Stimulated activated CD8-positive, alpha-beta memory T cell treated with anti-CD3 and anti-CD28 coated beads, Interleukin-4, amount 100 ng/mL, for 24 hours (primary cell): Measurements from ENCODE around the gene ITFG1.
"Not testable (repeated sequence)": the region's sequence is repeated elsewhere in the genome, so short reads cannot be mapped to it uniquely, and the experiment has no call there.

ENCODE experiments used
- DNase-seq: peaks from one replicate; pipeline ENCODE4 v3.0.0-alpha.2; 2020; ENCODE audit warnings: low read depth

The ITFG1 gene

GRCh38 chr16:47473004-47473403, 12.1 kb upstream of the ITFG1 start:
- not testable (repeated sequence) for DNase-seq

GRCh38 chr16:47470810-47471209, 9.9 kb upstream of the ITFG1 start:
- no peak for DNase-seq

GRCh38 chr16:47470211-47470610, 9.3 kb upstream of the ITFG1 start:
- DNase-seq = no peak

GRCh38 chr16:47469227-47469626, 8.4 kb upstream of the ITFG1 start:
- DNase-seq = no peak

GRCh38 chr16:47468070-47468689, 7.3 kb upstream of the ITFG1 start:
- DNase-seq = not testable (repeated sequence)

GRCh38 chr16:47467501-47467900, 6.6 kb upstream of the ITFG1 start:
- DNase-seq = no peak

- DNase-seq = no peak
These were observed 5.2 kb upstream of the ITFG1 start for GRCh38 chr16:47465919-47466630.

- no peak for DNase-seq
These were observed 3.1 kb upstream of the ITFG1 start for GRCh38 chr16:47463771-47464624.

GRCh38 chr16:47461598-47462266, 869 bp upstream of the ITFG1 start:
- DNase-seq = no peak

GRCh38 chr16:47460359-47460710, 528 bp downstream of the ITFG1 start:
- no peak for DNase-seq

- DNase-seq = no peak
These were observed 1.3 kb downstream of the ITFG1 start for GRCh38 chr16:47459603-47460002.

- DNase-seq = no peak
These were observed 2.5 kb downstream of the ITFG1 start for GRCh38 chr16:47458331-47458730.

GRCh38 chr16:47449788-47450187, 11.1 kb downstream of the ITFG1 start:
- no peak for DNase-seq

- no peak for DNase-seq
These were observed 11.9 kb downstream of the ITFG1 start for GRCh38 chr16:47448830-47449575.

- DNase-seq = no peak
These were observed 14.4 kb downstream of the ITFG1 start for GRCh38 chr16:47446431-47446830.

- not testable (repeated sequence) for DNase-seq
These were observed 18.0 kb downstream of the ITFG1 start for GRCh38 chr16:47442884-47443283.

- DNase-seq = not testable (repeated sequence)
These were observed 20.8 kb downstream of the ITFG1 start for GRCh38 chr16:47440066-47440465.

GRCh38 chr16:47434274-47434673, 26.6 kb downstream of the ITFG1 start:
- DNase-seq = not testable (repeated sequence)

- DNase-seq = no peak
These were observed 28.9 kb downstream of the ITFG1 start for GRCh38 chr16:47431960-47432359.

GRCh38 chr16:47426806-47427205, 34.1 kb downstream of the ITFG1 start:
- no peak for DNase-seq

GRCh38 chr16:47424846-47425245, 36.0 kb downstream of the ITFG1 start:
- DNase-seq = no peak

- DNase-seq = no peak
These were observed 44.0 kb downstream of the ITFG1 start for GRCh38 chr16:47416869-47417268.
